ENCODE measurements around the gene EFCAB12. TPM values are rescaled to one million over a fixed set of nuclear protein-coding genes. Genes with fewer than 3 reads are reported as not detected.

EFCAB12 gene
- total RNA-seq, 3 donors from 2014 or later, result 0.32 to 1.3 (median 1.0) TPM

- Histone ChIP-seq H3K9me3 (no peaks in the 10 kb centered on the region), H3K4me3 (no peak overlapping the region), H3K36me3 (no peaks in the 10 kb centered on the region), H3K27me3 (no peaks in the 10 kb centered on the region), H3K4me1 (no peaks in the 10 kb centered on the region), H3K27ac (no peak overlapping the region)
- TF ChIP-seq POLR2AphosphoS5 (IDR thresholded peaks at IDR 0.05) (no peak), CTCF (IDR thresholded peaks at IDR 0.05) (no peak), POLR2A (IDR thresholded peaks at IDR 0.05) (no peak)
- intact Hi-C loops (cut with DNase I; ENCODE audit: low total_unique reads), result no loop called here
- DNase-seq (ENCODE audit: low spot score in 2 of 2), result peak in 1 of 2 donors; percentile 15
Observed at GRCh38 chr3:129412542-129413198, 15.8 kb downstream of the EFCAB12 start.

DNA sequence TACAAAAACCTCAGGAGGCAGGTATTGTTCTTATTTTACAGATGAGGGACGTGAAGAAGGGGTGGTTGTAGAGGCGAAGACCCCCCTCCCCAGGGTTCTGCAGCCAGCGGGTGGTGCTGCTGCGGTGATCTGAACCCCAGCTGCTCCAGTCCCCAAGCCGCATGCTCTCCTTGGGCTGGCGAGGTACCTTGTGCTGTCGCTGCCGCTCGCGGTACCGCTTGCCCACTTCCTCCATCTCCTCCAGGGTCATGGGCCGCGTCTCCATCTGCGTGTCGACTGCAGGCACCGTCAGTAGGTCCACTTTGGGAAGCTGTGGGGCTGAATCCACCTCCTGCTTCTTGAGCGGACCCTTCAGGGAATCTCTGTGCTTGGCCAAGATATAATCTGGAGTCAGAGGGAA is 17.5 kb downstream of the EFCAB12 start:
- peak in 1 of 2 donors; percentile 15 for DNase-seq (ENCODE audit: low spot score in 2 of 2)
- no peak for TF ChIP-seq POLR2AphosphoS5 (IDR thresholded peaks at IDR 0.05)
- no peak for TF ChIP-seq CTCF (IDR thresholded peaks at IDR 0.05)
- no peak for TF ChIP-seq POLR2A (IDR thresholded peaks at IDR 0.05)

DNA sequence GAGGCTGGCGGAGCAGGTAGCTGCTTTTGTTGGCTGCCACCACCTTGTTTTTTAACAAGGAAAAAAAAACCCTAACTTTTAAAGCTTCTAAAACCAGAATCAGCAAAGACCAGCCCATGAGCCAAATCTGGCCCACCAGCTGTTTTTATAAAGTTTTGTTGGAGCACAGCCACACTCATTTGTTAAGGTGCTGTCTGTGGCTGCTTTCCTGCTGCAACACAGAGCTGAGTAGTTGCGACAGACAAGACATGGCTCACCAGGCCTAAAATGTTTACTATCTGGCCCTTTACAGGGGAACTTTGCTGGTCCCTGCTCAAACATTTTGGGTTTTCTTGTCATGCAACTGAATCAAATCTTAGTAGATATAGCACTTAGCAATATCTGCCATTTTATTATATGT is 18.9 kb downstream of the EFCAB12 start:
- H3K4me3 ChIP-seq, result no peak overlapping the region
- no peak for DNase-seq (ENCODE audit: low spot score in 2 of 2)
- H3K36me3 ChIP-seq, result no peaks in the 10 kb centered on the region
- H3K27ac ChIP-seq, result no peak overlapping the region
- intact Hi-C loops (cut with DNase I; ENCODE audit: low total_unique reads), result no loop called here
- H3K4me1 ChIP-seq, result no peaks in the 10 kb centered on the region
- no peaks in the 10 kb centered on the region for H3K27me3 ChIP-seq
- TF ChIP-seq POLR2AphosphoS5 (IDR thresholded peaks at IDR 0.05), result no peak
- no peak for TF ChIP-seq CTCF (IDR thresholded peaks at IDR 0.05)
- TF ChIP-seq POLR2A (IDR thresholded peaks at IDR 0.05), result no peak
- H3K9me3 ChIP-seq, result no peaks in the 10 kb centered on the region

More for the DNA sequence above, 17.5 kb downstream of the EFCAB12 start:
- Histone ChIP-seq H3K9me3 (no peaks in the 10 kb centered on the region), H3K36me3 (no peaks in the 10 kb centered on the region), H3K27me3 (no peaks in the 10 kb centered on the region), H3K4me3 (no peak overlapping the region), H3K4me1 (no peaks in the 10 kb centered on the region), H3K27ac (no peak overlapping the region)
- intact Hi-C loops (cut with DNase I; ENCODE audit: low total_unique reads), result no loop called here

- H3K27me3 ChIP-seq, result no peaks in the 10 kb centered on the region
- no peak overlapping the region for H3K4me3 ChIP-seq
- TF ChIP-seq POLR2A (IDR thresholded peaks at IDR 0.05) (no peak), CTCF (IDR thresholded peaks at IDR 0.05) (no peak), POLR2AphosphoS5 (IDR thresholded peaks at IDR 0.05) (no peak)
- H3K36me3 ChIP-seq, result no peaks in the 10 kb centered on the region
- H3K27ac ChIP-seq, result no peak overlapping the region
- H3K4me1 ChIP-seq, result no peaks in the 10 kb centered on the region
- H3K9me3 ChIP-seq, result no peaks in the 10 kb centered on the region
- intact Hi-C loops (cut with DNase I; ENCODE audit: low total_unique reads), result no loop called here
- no peak for DNase-seq (ENCODE audit: low spot score in 2 of 2)
Observed at GRCh38 chr3:129404610-129405009, 23.8 kb downstream of the EFCAB12 start.

DNA sequence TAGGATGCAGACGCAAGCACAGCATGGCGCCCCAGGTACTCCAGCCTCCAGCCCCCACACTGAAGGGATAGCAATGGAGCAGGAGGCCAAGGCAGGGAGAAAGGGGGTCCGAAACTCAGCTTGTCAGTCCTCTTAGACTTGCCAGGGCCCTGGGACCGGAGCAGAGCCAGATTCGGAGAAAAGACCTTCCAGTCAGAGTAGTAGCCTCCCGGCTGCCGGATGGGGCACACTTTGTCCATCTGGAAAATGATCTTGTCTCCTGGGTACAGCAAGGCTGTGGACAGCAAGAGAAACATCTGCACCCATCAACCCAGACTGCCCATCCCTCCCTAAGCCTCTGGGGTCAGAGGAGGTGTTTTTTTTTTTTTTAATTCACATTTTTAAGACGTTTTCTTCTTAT is 24.3 kb downstream of the EFCAB12 start:
- Histone ChIP-seq H3K27ac (no peak overlapping the region), H3K27me3 (no peaks in the 10 kb centered on the region), H3K4me1 (no peaks in the 10 kb centered on the region), H3K36me3 (no peaks in the 10 kb centered on the region), H3K4me3 (no peak overlapping the region), H3K9me3 (no peaks in the 10 kb centered on the region)
- DNase-seq (ENCODE audit: low spot score in 2 of 2), result no peak
- no peak for TF ChIP-seq CTCF (IDR thresholded peaks at IDR 0.05)
- no peak for TF ChIP-seq POLR2A (IDR thresholded peaks at IDR 0.05)
- TF ChIP-seq POLR2AphosphoS5 (IDR thresholded peaks at IDR 0.05), result no peak
- intact Hi-C loops (cut with DNase I; ENCODE audit: low total_unique reads), result no loop called here
